AG08396 (cell line): ENCODE data around the gene RAC2.
"Not testable (repeated sequence)": the region's sequence is repeated elsewhere in the genome, so short reads cannot be mapped to it uniquely, and the experiment has no call there.

Experiments
- DNase-seq: peaks from one replicate; pipeline ENCODE4 v3.0.0; 2012; ENCODE audit warnings: low spot score, mixed read lengths

The RAC2 gene

GRCh38 chr22:37255558-37256006 is 11.5 kb upstream of the RAC2 start:
- DNase-seq = no peak

GRCh38 chr22:37254867-37255233 is 10.8 kb upstream of the RAC2 start:
- no peak for DNase-seq

- DNase-seq = no peak
Measured at GRCh38 chr22:37254209-37254866, 10.3 kb upstream of the RAC2 start.

GRCh38 chr22:37253126-37253660 is 9.1 kb upstream of the RAC2 start:
- no peak for DNase-seq

GRCh38 chr22:37251836-37252235 is 7.8 kb upstream of the RAC2 start:
- DNase-seq = not testable (repeated sequence)

GRCh38 chr22:37249986-37250385 is 5.9 kb upstream of the RAC2 start:
- no peak for DNase-seq

GRCh38 chr22:37248251-37248650 is 4.2 kb upstream of the RAC2 start:
- DNase-seq = no peak

- no peak for DNase-seq
Measured at GRCh38 chr22:37245740-37246139, 1.7 kb upstream of the RAC2 start.

- DNase-seq = no peak
Measured at GRCh38 chr22:37244922-37245722, 1.1 kb upstream of the RAC2 start.

- DNase-seq = no peak
Measured at GRCh38 chr22:37243402-37244113, 511 bp downstream of the RAC2 start.

GRCh38 chr22:37242395-37242918 is 1.6 kb downstream of the RAC2 start:
- no peak for DNase-seq

GRCh38 chr22:37241351-37242142 is 2.5 kb downstream of the RAC2 start:
- no peak for DNase-seq

GRCh38 chr22:37240941-37241320 is 3.1 kb downstream of the RAC2 start:
- DNase-seq = no peak

- DNase-seq = no peak
Measured at GRCh38 chr22:37240240-37240940, 3.7 kb downstream of the RAC2 start.

- DNase-seq = no peak
Measured at GRCh38 chr22:37239336-37240239, 4.5 kb downstream of the RAC2 start.

GRCh38 chr22:37237371-37238268 is 6.4 kb downstream of the RAC2 start:
- DNase-seq = no peak

- no peak for DNase-seq
Measured at GRCh38 chr22:37235897-37236607, 8.0 kb downstream of the RAC2 start.
